Measurements from ENCODE around the gene RAMACL. TPM values are rescaled to one million over a fixed set of nuclear protein-coding genes. Genes with fewer than 3 reads are reported as not detected.

Gene RAMACL
- total RNA-seq, 1 donor from 2014 or later: 1.2 TPM

DNA sequence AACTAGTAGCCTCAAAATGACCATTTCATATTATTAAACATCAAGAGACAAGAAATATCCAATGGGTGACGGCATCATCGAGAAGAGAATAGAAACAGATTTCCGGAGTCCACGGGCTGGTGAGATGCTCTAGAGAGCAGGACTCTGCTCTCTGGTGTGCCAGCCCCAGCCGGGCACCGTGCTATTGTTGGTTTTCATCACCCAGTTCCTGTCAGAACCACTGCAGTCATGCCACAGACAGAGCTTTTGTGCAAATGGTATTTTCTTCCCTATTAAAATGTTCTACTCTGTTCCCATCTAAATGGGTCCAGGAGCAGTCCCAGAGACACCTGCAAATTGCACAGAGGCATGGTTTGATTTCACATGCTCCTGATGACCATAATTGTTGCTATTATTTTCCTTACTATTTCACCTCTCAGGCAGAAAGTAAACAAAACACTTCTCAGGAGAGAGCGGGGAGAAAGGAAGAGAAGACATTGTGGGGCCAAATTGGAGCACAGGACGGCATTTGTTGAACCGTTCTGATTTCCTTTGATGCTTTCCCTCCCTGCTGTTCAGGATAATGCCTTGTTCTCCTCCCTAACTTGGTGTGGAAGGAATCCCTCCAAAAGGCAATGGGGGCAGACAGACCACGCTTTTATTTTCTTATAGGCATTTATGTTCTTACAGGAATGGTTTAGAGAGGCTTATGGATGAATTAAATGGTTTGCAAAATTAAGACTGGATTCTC, 11.4 kb upstream of the RAMACL start:
- no peak for FAIRE-seq
- H3K4me1 Mint-ChIP-seq (ENCODE audit: low read depth, unreplicated experiment): peaks cover 61% of the 10 kb centered on the region
- Histone ChIP-seq H3K27me3 (ENCODE audit: insufficient read depth, low read length) (no peaks in the 10 kb centered on the region), H3K4me3 (ENCODE audit: insufficient read depth, low read depth, low read length) (no peak overlapping the region), H3K9me3 (ENCODE audit: insufficient read depth, low read depth, low read length) (peaks cover 4% of the 10 kb centered on the region), H4K20me1 (ENCODE audit: insufficient read depth, low read length) (no peaks in the 10 kb centered on the region), H3K36me3 (ENCODE audit: insufficient read depth, low read length) (no peaks in the 10 kb centered on the region), H3K4me2 (ENCODE audit: low read length) (peak overlapping the region; percentile 66), H2AFZ (ENCODE audit: low read depth, low read length) (no peak overlapping the region), H3K9ac (ENCODE audit: low read length) (peak overlapping the region; percentile 59), H3K4me1 (ENCODE audit: insufficient read depth, low read length) (peaks cover 68% of the 10 kb centered on the region), H3K27ac (ENCODE audit: low read depth, low read length) (peak overlapping the region; percentile 98), H3K79me2 (ENCODE audit: insufficient read depth, low read length) (peaks cover 57% of the 10 kb centered on the region)
- no peak for DNase-seq (ENCODE audit: low read depth)
- peaks cover 11% of the 10 kb centered on the region for H3K36me3 Mint-ChIP-seq (ENCODE audit: low read depth, unreplicated experiment)
- H3K27ac Mint-ChIP-seq (ENCODE audit: unreplicated experiment): peak overlapping the region; percentile 95
- no peak overlapping the region for H3K4me3 Mint-ChIP-seq (ENCODE audit: unreplicated experiment)
- TF ChIP-seq EZH2 (IDR thresholded peaks at IDR 0.05; ENCODE audit: insufficient read depth, low read length): no peak
- TF ChIP-seq, protein P1, sequence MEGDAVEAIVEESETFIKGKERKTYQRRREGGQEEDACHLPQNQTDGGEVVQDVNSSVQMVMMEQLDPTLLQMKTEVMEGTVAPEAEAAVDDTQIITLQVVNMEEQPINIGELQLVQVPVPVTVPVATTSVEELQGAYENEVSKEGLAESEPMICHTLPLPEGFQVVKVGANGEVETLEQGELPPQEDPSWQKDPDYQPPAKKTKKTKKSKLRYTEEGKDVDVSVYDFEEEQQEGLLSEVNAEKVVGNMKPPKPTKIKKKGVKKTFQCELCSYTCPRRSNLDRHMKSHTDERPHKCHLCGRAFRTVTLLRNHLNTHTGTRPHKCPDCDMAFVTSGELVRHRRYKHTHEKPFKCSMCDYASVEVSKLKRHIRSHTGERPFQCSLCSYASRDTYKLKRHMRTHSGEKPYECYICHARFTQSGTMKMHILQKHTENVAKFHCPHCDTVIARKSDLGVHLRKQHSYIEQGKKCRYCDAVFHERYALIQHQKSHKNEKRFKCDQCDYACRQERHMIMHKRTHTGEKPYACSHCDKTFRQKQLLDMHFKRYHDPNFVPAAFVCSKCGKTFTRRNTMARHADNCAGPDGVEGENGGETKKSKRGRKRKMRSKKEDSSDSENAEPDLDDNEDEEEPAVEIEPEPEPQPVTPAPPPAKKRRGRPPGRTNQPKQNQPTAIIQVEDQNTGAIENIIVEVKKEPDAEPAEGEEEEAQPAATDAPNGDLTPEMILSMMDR (IDR thresholded peaks at IDR 0.05; ENCODE audit: insufficient read depth, low read depth, low read length): no peak
- H3K27me3 Mint-ChIP-seq (ENCODE audit: low read depth, unreplicated experiment): no peaks in the 10 kb centered on the region
- H3K9me3 Mint-ChIP-seq (ENCODE audit: unreplicated experiment): no peaks in the 10 kb centered on the region

DNA sequence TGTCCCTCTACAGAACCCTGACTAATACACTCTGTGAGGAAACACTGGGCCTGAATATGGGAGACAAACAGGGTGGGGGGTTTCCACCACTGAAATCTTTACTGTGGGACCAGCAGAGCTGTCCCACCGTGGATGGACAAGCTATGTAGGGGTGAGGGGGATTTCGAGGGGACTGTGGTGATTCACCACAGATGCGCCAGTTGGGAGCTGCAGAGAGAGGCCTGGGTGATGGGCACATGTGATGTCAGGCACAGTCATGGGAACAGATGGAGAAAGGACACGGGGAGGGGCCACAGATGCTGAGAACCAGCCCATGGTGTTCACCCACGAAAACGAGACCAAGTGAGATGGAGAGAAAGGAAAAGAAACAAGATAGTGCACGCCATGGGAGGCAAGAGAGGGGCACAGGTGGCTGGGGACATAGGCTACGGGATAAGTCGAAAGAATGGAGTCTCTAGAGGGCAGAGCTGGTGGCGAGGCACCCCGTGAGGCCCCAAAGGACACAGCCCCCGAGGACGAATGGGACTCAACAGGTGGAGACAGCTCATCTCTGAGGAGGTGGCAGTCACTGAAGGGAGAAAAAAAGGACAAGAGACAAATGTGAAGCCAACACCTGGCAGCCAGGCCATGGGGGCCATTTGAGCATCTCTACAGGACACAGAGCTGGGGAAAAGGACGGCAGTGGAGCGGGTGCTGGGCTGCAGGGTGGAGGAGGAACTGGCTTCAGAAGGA, 10.5 kb upstream of the RAMACL start:
- H3K79me2 ChIP-seq (ENCODE audit: insufficient read depth, low read length): peaks cover 58% of the 10 kb centered on the region
- H3K9ac ChIP-seq (ENCODE audit: low read length): no peak overlapping the region
- no peaks in the 10 kb centered on the region for H4K20me1 ChIP-seq (ENCODE audit: insufficient read depth, low read length)
- H3K4me1 ChIP-seq (ENCODE audit: insufficient read depth, low read length): peaks cover 75% of the 10 kb centered on the region
- no peak for FAIRE-seq
- H3K36me3 ChIP-seq (ENCODE audit: insufficient read depth, low read length): no peaks in the 10 kb centered on the region
- H3K9me3 Mint-ChIP-seq (ENCODE audit: unreplicated experiment): no peaks in the 10 kb centered on the region
- no peak for DNase-seq (ENCODE audit: low read depth)
- no peak overlapping the region for H2AFZ ChIP-seq (ENCODE audit: low read depth, low read length)
- peak overlapping the region; percentile 93 for H3K27ac Mint-ChIP-seq (ENCODE audit: unreplicated experiment)
- H3K27me3 ChIP-seq (ENCODE audit: insufficient read depth, low read length): no peaks in the 10 kb centered on the region
- H3K36me3 Mint-ChIP-seq (ENCODE audit: low read depth, unreplicated experiment): peaks cover 6% of the 10 kb centered on the region
- no peaks in the 10 kb centered on the region for H3K9me3 ChIP-seq (ENCODE audit: insufficient read depth, low read depth, low read length)
- no peak overlapping the region for H3K4me3 ChIP-seq (ENCODE audit: insufficient read depth, low read depth, low read length)
- no peak for TF ChIP-seq EZH2 (IDR thresholded peaks at IDR 0.05; ENCODE audit: insufficient read depth, low read length)
- TF ChIP-seq, protein P1 (IDR thresholded peaks at IDR 0.05; ENCODE audit: insufficient read depth, low read depth, low read length): no peak
- peaks cover 70% of the 10 kb centered on the region for H3K4me1 Mint-ChIP-seq (ENCODE audit: low read depth, unreplicated experiment)
- no peaks in the 10 kb centered on the region for H3K27me3 Mint-ChIP-seq (ENCODE audit: low read depth, unreplicated experiment)
- peak overlapping the region; percentile 28 for H3K27ac ChIP-seq (ENCODE audit: low read depth, low read length)
- no peak overlapping the region for H3K4me3 Mint-ChIP-seq (ENCODE audit: unreplicated experiment)
- no peak overlapping the region for H3K4me2 ChIP-seq (ENCODE audit: low read length)

Measured in astrocyte (in vitro differentiated cells and primary cell).